MG63 (cell line): ENCODE data around the gene LDLRAP1. TPM values are rescaled to one million over a fixed set of nuclear protein-coding genes. Genes with fewer than 3 reads are reported as not detected.
"Not testable (repeated sequence)": the region's sequence is repeated elsewhere in the genome, so short reads cannot be mapped to it uniquely, and the experiment has no call there.

Source experiments
- DNase-seq: peaks from one replicate; pipeline ENCODE4 v3.0.0-alpha.2; 2020
- H3K27me3 ChIP-seq: fragments of 250-450 bp; sonication (Bioruptor Pico); 2 replicates; pipeline ENCODE4 v1.5.1; 2020; ENCODE audit warnings: mild to moderate bottlenecking, moderate library complexity
- H3K36me3 ChIP-seq: fragments of 250-450 bp; sonication (Bioruptor Pico); 2 replicates; pipeline ENCODE4 v1.5.1; 2020; ENCODE audit warnings: mild to moderate bottlenecking, moderate library complexity
- H3K4me3 ChIP-seq: fragments of 250-450 bp; sonication (Bioruptor Pico); 2 replicates; pipeline ENCODE4 v1.5.1; 2020; ENCODE audit warnings: mild to moderate bottlenecking, moderate library complexity
- H3K9me3 ChIP-seq: fragments of 250-450 bp; sonication (Bioruptor Pico); 2 replicates; pipeline ENCODE4 v1.5.1; 2020; ENCODE audit warnings: mild to moderate bottlenecking, moderate library complexity
- total RNA-seq: library from RNA; depleted of rRNA; stranded (reverse); fragments of >200 nt; shearing (Covaris generic); gene quantifications from 2 replicates; pipeline ENCODE4 v1.2.3, GENCODE V29; 2014; ENCODE audit warnings: low replicate concordance

The LDLRAP1 gene
- total RNA-seq, 1 experiment from 2014 or later, result 7.8 TPM

DNA sequence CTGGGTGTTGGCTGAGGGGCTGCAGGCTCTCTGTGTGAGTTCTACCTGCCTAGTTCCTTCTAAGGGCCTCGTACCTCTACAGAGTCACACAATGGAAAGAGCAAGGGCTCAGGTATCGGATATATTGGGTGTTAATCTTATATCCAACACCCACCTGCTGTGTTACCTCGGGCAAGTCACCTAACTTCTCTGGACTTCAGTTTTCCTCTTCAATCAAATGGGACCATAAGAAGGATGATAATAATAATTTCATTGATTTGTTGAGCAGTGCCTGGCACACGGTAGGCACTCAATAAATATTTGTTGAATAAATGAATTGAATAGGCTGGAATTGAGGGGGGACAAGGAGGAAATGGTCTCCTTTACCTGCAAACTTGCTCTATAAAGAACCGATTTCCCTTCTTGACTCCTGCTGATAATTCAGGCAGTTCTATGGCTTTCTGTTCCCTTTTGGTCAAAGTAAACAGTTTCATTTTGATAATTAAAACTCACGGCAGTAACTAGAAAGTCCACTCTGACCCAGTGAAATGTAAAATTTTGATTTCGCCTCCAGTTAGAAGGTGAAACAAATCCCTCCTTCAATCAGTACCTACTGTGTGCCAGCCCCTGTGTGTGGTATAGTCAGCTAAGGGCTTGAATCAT is 56.7 kb downstream of the LDLRAP1 start:
- Histone ChIP-seq H3K27me3 (0 out of 2 replicates have a peak, but pooled peaks cover 2% of the 10 kb centered on the region), H3K36me3 (no peaks in the 10 kb centered on the region), H3K9me3 (no peaks in the 10 kb centered on the region), H3K4me3 (no peak overlapping the region)
- no peak for DNase-seq

DNA sequence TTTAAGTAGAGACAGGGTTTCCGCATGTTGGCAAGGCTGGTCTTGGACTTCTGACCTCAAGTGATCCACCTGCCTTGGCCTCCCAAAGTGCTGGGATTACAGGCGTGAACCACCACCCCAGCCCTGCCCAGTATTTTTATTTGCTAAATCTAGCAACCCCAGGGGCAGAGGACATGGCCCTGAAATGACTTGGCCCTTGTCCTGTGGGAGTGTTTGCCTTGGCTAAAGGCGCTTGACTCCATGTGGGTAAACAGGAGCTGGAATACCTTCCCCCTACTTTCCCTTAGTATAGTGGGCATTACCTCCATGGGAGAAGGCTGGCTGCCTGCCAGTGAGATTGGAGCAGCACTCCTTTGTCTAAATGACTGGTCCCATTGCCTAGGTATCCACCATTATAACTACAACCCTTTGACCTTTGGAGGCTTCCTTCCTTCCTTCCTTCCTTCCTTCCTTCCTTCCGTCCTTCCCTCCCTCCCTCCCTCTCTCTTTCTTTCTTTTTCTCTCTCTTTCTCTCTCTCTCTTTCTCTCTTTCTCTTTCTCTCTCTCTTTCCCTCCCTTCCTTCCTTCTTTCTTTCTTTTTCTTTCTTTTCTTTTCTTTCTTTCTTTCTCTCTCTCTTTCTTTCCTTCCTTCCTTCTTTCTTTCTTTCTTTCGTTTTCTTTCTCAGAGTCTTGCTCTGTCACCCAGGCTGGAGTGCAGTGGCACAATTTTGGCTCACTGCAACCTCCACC is 57.7 kb downstream of the LDLRAP1 start:
- H3K4me3 ChIP-seq, H3K9me3 ChIP-seq, H3K36me3 ChIP-seq, DNase-seq, H3K27me3 ChIP-seq: not testable (repeated sequence)

DNA sequence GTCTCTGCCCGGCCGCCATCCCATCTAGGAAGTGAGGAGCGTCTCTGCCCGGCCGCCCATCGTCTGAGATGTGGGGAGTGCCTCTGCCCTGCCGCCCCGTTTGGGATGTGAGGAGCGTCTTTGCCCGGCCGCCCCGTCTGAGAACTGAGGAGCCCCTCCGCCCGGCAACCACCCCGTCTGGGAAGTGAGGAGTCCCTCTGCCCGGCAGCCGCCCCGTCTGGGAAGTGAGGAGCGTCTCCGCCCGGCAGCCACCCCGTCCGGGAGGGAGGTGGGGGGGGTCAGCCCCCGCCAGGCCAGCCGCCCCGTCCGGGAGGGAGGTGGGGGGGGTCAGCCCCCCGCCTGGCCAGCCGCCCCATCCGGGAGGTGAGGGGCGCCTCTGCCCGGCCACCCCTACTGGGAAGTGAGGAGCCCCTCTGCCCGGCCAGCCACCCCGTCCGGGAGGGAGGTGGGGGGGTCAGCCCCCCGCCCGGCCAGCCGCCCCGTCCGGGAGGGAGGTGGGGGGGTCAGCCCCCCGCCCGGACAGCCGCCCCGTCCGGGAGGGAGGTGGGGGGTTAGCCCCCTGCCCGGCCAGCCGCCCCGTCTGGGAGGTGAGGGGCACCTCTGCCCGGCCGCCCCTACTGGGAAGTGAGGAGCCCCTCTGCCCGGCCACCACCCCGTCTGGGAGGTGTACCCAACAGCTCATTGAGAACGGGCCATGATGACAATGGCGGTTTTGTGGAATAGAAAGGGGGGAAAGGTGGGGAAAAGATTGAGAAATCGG is 60.6 kb downstream of the LDLRAP1 start:
- DNase-seq, H3K9me3 ChIP-seq, H3K27me3 ChIP-seq, H3K4me3 ChIP-seq, H3K36me3 ChIP-seq: not testable (repeated sequence)

DNA sequence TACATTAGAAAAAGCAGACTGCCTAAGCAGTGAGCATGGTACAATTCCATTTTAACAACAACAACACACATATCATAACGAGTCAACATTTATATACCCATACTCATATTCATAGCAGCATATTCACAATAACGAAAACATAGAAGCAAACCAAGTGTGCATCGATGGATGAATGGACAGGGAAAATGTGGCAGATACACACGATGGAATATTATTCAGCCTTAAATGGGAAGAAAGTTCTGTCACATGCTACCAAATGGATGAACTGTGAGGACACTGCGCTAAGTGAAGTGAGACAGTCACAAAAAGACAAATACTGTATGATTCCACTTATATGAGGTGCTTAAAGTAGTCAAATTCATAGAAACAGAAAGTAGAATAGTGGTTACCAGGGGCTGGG is 63.7 kb downstream of the LDLRAP1 start:
- Histone ChIP-seq H3K36me3 (no peaks in the 10 kb centered on the region), H3K4me3 (no peak overlapping the region), H3K9me3 (no peaks in the 10 kb centered on the region), H3K27me3 (peaks cover 21% of the 10 kb centered on the region)
- no peak for DNase-seq

DNA sequence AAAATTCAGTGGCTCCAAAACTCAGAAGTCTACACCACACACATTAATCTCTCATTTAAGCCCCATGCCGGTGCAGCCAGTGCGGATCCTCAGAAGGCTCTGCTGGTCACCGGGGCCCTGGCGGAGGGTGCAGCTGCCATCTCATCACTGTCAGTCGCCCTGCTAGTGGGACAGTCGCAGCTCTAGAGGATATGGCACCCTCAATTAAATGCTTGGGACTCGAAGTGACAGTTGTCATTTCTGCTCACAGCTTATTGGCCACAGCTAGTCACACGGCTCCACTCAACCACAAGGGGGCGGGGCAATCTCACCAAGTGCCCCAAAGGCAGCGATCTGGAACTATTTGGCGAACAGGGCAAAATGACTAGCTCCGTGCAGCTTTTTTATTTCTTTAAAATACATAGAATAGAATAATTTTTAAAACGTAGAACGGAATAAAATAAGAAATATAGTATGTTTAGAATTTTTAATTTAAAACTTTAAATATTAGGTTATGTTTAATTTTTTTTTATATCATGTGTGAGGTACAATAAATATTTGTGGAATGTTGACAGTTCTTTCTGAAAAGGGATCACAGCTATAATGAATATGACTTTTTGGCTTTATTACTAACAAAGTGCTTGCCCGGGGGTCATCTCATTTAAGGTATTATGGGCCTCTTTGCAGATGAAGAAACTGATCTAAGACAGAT is 65.2 kb downstream of the LDLRAP1 start:
- Histone ChIP-seq H3K27me3 (peaks cover 21% of the 10 kb centered on the region), H3K36me3 (no peaks in the 10 kb centered on the region), H3K4me3 (no peak overlapping the region), H3K9me3 (no peaks in the 10 kb centered on the region)
- peak; percentile 59 for DNase-seq

DNA sequence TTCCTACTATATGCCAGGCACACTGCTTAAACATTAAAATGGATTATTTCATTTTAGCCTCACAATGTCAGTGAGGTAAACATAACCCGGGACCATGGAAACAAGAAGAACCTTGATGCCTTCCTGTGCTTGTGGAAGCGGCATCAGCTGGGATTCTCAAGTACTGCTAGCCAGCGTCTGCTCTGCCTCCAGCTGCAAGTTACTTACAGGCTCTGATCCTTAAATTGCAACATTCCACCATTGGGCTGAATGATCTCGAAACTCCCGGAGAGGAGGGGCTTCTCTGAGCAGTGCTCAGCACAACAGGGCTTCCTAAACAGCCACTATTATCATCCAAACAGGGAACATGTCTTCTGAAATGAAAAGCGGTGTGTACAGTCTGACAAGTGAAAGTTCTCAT is 66.5 kb downstream of the LDLRAP1 start:
- Histone ChIP-seq H3K36me3 (no peaks in the 10 kb centered on the region), H3K4me3 (no peak overlapping the region), H3K27me3 (peaks cover 20% of the 10 kb centered on the region), H3K9me3 (no peaks in the 10 kb centered on the region)
- DNase-seq, result no peak

- no peaks in the 10 kb centered on the region for H3K9me3 ChIP-seq
- no peaks in the 10 kb centered on the region for H3K36me3 ChIP-seq
- no peak overlapping the region for H3K4me3 ChIP-seq
- no peak for DNase-seq
- peaks cover 15% of the 10 kb centered on the region for H3K27me3 ChIP-seq
Observed at GRCh38 chr1:25610822-25611630, 67.6 kb downstream of the LDLRAP1 start.

DNA sequence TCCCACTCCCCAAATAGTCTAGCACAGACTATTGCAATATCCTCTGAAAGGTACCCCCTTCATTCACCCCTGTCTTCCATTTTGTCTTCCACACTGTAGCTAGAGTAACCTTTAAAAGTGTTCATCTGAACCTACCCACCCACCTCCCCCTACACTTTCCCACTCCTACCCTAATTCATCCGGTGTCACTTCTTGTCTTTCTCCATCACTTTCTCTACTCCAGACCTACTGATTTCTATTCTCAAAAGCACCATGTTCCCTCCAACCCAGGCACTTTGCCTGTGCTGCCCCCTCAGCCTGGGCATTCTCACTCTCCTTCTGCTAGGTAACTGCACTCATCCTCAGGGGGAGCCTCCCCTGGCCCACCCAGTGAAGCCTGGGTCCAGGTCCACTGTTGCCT is 68.4 kb downstream of the LDLRAP1 start:
- no peaks in the 10 kb centered on the region for H3K9me3 ChIP-seq
- DNase-seq, result no peak
- peaks cover 13% of the 10 kb centered on the region for H3K27me3 ChIP-seq
- H3K4me3 ChIP-seq, result no peak overlapping the region
- H3K36me3 ChIP-seq, result no peaks in the 10 kb centered on the region

- peaks cover 13% of the 10 kb centered on the region for H3K27me3 ChIP-seq
- no peak overlapping the region for H3K4me3 ChIP-seq
- H3K36me3 ChIP-seq, result no peaks in the 10 kb centered on the region
- no peak for DNase-seq
- no peaks in the 10 kb centered on the region for H3K9me3 ChIP-seq
Observed at GRCh38 chr1:25612421-25612820, 69.0 kb downstream of the LDLRAP1 start.

GRCh38 chr1:25613091-25613490 is 69.7 kb downstream of the LDLRAP1 start:
- no peaks in the 10 kb centered on the region for H3K36me3 ChIP-seq
- no peaks in the 10 kb centered on the region for H3K9me3 ChIP-seq
- DNase-seq, result no peak
- no peak overlapping the region for H3K4me3 ChIP-seq
- H3K27me3 ChIP-seq, result peaks cover 15% of the 10 kb centered on the region

- peaks cover 12% of the 10 kb centered on the region for H3K27me3 ChIP-seq
- DNase-seq, result no peak
Observed at GRCh38 chr1:25614501-25615171, 71.2 kb downstream of the LDLRAP1 start.

GRCh38 chr1:25615172-25615541 is 71.8 kb downstream of the LDLRAP1 start:
- H3K9me3 ChIP-seq, result no peaks in the 10 kb centered on the region
- no peaks in the 10 kb centered on the region for H3K36me3 ChIP-seq
- no peak overlapping the region for H3K4me3 ChIP-seq
- DNase-seq, result no peak
- peaks cover 11% of the 10 kb centered on the region for H3K27me3 ChIP-seq

More at GRCh38 chr1:25614501-25615171, 71.2 kb downstream of the LDLRAP1 start:
- Histone ChIP-seq H3K9me3 (no peaks in the 10 kb centered on the region), H3K4me3 (no peak overlapping the region), H3K36me3 (no peaks in the 10 kb centered on the region)

DNA sequence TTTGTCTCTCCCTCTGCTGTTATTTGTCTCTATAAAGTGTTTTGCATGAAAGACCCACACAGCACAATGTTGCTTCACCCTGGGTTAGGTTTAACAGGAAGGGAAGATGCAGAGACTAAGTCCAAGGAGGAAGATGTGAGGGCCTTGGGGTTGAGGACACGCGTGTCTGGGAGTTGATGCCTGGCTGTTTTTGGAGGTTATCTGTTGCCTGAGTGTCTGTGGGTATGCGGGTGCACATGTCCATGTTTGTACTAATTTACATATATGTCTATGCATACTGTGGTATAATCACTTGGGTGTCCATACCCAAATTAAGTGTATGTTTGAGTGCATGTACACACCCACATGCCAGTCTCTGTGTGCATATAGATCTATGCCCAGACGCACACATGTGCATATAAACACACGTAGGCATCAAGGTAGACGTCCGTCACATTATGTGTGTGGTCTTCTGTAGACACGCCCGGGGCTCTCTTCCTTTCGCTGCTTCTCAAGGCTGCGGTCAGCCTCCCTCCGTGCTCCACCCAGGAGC is 72.2 kb downstream of the LDLRAP1 start:
- peaks cover 7% of the 10 kb centered on the region for H3K27me3 ChIP-seq
- peak overlapping the region; percentile 50 for H3K4me3 ChIP-seq
- no peaks in the 10 kb centered on the region for H3K9me3 ChIP-seq
- no peaks in the 10 kb centered on the region for H3K36me3 ChIP-seq
- DNase-seq, result no peak

DNA sequence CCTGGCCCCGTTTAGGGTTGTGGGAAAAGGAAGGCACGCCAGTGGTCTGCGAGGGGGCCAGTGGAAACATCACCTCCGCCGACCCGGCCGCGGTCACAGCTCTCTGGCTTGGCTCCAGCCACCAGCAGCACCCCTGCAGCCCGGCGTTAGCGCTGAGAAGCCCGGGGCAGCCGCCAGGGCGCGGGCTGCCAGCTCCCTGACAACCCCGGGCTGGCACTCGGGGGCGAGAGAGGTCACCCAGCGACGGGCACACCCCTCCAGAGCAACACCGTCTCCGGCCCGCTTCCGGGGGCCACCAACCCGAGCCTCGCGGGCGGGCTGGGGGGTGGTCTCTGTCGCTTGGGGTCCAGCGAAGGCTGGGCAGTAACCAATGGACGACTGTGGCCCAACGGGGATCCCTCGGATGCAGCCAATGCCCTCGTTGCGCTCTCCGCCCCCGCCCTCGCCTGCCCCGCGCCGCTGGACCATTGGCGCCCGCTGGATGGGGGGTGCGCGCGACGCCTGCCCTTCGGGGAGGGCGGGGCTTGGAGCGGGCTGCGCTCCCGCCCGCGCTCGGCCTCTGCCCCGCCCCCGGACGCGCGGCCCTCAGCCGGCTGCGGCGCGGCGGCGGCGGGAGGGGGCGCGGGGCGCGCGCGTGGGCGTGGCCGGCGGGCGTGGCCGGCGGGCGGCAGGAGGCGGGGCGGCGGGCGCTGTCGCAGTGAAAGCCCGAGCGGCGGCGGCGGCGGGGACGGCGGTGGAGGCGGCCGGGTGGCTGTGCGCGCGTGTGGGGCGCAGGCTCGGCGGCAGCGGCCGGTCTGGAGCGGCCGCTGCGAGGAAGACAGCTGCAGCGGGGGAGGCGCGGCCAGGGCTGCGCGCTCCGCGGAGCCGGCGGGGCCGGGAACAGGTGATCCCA is 72.9 kb downstream of the LDLRAP1 start, which contains the start of gene MAN1C1:
Gene MAN1C1 (plus strand): TSS at position 697 of the 892 bp plus-strand sequence. CDS start 1,007 bp downstream, outside the sequence.
- DNase-seq, result peak; percentile 87
- peaks cover 6% of the 10 kb centered on the region for H3K27me3 ChIP-seq
- H3K9me3 ChIP-seq, result no peaks in the 10 kb centered on the region
- peak within 1 kb of the TSS; percentile 51 for H3K4me3 ChIP-seq
- no peaks in the 10 kb centered on the region for H3K36me3 ChIP-seq
